HG03280 (cell line): ENCODE measurements around the gene COL15A1.

Experiments
- ATAC-seq: cut with Tn5 transposase; IDR thresholded peaks from one replicate; pipeline ENCODE4 v1.9.1; 2021; ENCODE audit warnings: mild to moderate bottlenecking, moderate library complexity; ENCODE audit not compliant: unreplicated experiment

Gene COL15A1

GRCh38 chr9:98915599-98915998 is 28.1 kb upstream of the COL15A1 start:
- ATAC-seq: no peak

- ATAC-seq: no peak
These were observed 27.0 kb upstream of the COL15A1 start for GRCh38 chr9:98916660-98917059.

GRCh38 chr9:98917746-98918487 is 25.8 kb upstream of the COL15A1 start:
- ATAC-seq: no peak

- ATAC-seq: no peak
These were observed 22.0 kb upstream of the COL15A1 start for GRCh38 chr9:98921732-98922131.

- no peak for ATAC-seq
These were observed 20.8 kb upstream of the COL15A1 start for GRCh38 chr9:98922721-98923435.

GRCh38 chr9:98923451-98924123 is 20.1 kb upstream of the COL15A1 start:
- no peak for ATAC-seq

- no peak for ATAC-seq
These were observed 18.5 kb upstream of the COL15A1 start for GRCh38 chr9:98924946-98925820.

GRCh38 chr9:98925956-98926355 is 17.8 kb upstream of the COL15A1 start:
- no peak for ATAC-seq

- no peak for ATAC-seq
These were observed 16.0 kb upstream of the COL15A1 start for GRCh38 chr9:98927724-98928123.

- ATAC-seq: no peak
These were observed 14.6 kb upstream of the COL15A1 start for GRCh38 chr9:98929071-98929470.

- no peak for ATAC-seq
These were observed 13.8 kb upstream of the COL15A1 start for GRCh38 chr9:98929895-98930341.

- no peak for ATAC-seq
These were observed 12.9 kb upstream of the COL15A1 start for GRCh38 chr9:98930792-98931191.

GRCh38 chr9:98931600-98932389 is 11.9 kb upstream of the COL15A1 start:
- ATAC-seq: no peak

- ATAC-seq: no peak
These were observed 10.5 kb upstream of the COL15A1 start for GRCh38 chr9:98933185-98933584.

- no peak for ATAC-seq
These were observed 9.8 kb upstream of the COL15A1 start for GRCh38 chr9:98933890-98934289.

- no peak for ATAC-seq
These were observed 8.6 kb upstream of the COL15A1 start for GRCh38 chr9:98935071-98935505.

GRCh38 chr9:98940276-98940675 is 3.4 kb upstream of the COL15A1 start:
- no peak for ATAC-seq

GRCh38 chr9:98941946-98942523 is 1.7 kb upstream of the COL15A1 start:
- ATAC-seq: no peak

- ATAC-seq: no peak
These were observed 613 bp upstream of the COL15A1 start for GRCh38 chr9:98942906-98943681.
